ENCODE measurements around the gene MOV10. TPM values are rescaled to one million over a fixed set of nuclear protein-coding genes. Genes with fewer than 3 reads are reported as not detected.

The MOV10 gene
- total and polyA plus RNA-seq, 9 of the 15 experiments (the other 6 are each of a cell fraction or from before 2014, with no cell fraction given), result 16.7 to 105 (median 49.5) TPM

- TF ChIP-seq, protein P1, sequence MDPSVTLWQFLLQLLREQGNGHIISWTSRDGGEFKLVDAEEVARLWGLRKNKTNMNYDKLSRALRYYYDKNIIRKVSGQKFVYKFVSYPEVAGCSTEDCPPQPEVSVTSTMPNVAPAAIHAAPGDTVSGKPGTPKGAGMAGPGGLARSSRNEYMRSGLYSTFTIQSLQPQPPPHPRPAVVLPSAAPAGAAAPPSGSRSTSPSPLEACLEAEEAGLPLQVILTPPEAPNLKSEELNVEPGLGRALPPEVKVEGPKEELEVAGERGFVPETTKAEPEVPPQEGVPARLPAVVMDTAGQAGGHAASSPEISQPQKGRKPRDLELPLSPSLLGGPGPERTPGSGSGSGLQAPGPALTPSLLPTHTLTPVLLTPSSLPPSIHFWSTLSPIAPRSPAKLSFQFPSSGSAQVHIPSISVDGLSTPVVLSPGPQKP (CRISPR knock-in tag; IDR thresholded peaks at IDR 0.05), result no peak
- TF ChIP-seq FOXJ3 (CRISPR knock-in tag; IDR thresholded peaks at IDR 0.05), result no peak
- TF ChIP-seq, protein P2, sequence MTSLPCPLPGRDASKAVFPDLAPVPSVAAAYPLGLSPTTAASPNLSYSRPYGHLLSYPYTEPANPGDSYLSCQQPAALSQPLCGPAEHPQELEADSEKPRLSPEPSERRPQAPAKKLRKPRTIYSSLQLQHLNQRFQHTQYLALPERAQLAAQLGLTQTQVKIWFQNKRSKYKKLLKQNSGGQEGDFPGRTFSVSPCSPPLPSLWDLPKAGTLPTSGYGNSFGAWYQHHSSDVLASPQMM (CRISPR knock-in tag; IDR thresholded peaks at IDR 0.05), result no peak
- no peak for TF ChIP-seq ZZZ3 (IDR thresholded peaks at IDR 0.05)
- TF ChIP-seq CBX2 (IDR thresholded peaks at IDR 0.05; ENCODE audit: insufficient read depth, low read length, poor library complexity, severe bottlenecking), result no peak
- TF ChIP-seq SP2 (IDR thresholded peaks at IDR 0.05; ENCODE audit: extremely low read depth, low read depth, low read length, poor library complexity, severe bottlenecking), result no peak
- no peak for TF ChIP-seq ZC3H4 (CRISPR knock-in tag; IDR thresholded peaks at IDR 0.05; ENCODE audit: borderline replicate concordance)
- no peak for TF ChIP-seq NCOA2 (IDR thresholded peaks at IDR 0.05; ENCODE audit: partially characterized antibody in 2 of 2)
- TF ChIP-seq IFI16 (CRISPR knock-in tag; IDR thresholded peaks at IDR 0.05), result no peak
- no peak for TF ChIP-seq RNF2 (IDR thresholded peaks at IDR 0.05)
- TF ChIP-seq SIN3B (IDR thresholded peaks at IDR 0.05; ENCODE audit: low read depth), result no peak
- TF ChIP-seq ILK (tag; IDR thresholded peaks at IDR 0.05; ENCODE audit: borderline replicate concordance, low read depth), result no peak
- no peak for TF ChIP-seq ZNF311 (CRISPR knock-in tag; IDR thresholded peaks at IDR 0.05)
- TF ChIP-seq RBM14 (IDR thresholded peaks at IDR 0.05; ENCODE audit: borderline replicate concordance, insufficient read depth, low read depth, low read length), result no peak
- TF ChIP-seq CAMTA2 (CRISPR knock-in tag; conservative IDR thresholded peaks at IDR 0.05), result no peak
- TF ChIP-seq MYNN (IDR thresholded peaks at IDR 0.05), result 0 out of 2 replicates have a peak, but pooled peaks have one; percentile 9
- TF ChIP-seq MYNN (CRISPR knock-in tag; IDR thresholded peaks at IDR 0.05), result no peak
- TF ChIP-seq, protein P3, sequence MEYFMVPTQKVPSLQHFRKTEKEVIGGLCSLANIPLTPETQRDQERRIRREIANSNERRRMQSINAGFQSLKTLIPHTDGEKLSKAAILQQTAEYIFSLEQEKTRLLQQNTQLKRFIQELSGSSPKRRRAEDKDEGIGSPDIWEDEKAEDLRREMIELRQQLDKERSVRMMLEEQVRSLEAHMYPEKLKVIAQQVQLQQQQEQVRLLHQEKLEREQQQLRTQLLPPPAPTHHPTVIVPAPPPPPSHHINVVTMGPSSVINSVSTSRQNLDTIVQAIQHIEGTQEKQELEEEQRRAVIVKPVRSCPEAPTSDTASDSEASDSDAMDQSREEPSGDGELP (CRISPR knock-in tag; IDR thresholded peaks at IDR 0.05; ENCODE audit: borderline replicate concordance), result no peak
- TF ChIP-seq ZNF584 (CRISPR knock-in tag; IDR thresholded peaks at IDR 0.05; ENCODE audit: low read depth), result no peak
- TF ChIP-seq, protein P4, sequence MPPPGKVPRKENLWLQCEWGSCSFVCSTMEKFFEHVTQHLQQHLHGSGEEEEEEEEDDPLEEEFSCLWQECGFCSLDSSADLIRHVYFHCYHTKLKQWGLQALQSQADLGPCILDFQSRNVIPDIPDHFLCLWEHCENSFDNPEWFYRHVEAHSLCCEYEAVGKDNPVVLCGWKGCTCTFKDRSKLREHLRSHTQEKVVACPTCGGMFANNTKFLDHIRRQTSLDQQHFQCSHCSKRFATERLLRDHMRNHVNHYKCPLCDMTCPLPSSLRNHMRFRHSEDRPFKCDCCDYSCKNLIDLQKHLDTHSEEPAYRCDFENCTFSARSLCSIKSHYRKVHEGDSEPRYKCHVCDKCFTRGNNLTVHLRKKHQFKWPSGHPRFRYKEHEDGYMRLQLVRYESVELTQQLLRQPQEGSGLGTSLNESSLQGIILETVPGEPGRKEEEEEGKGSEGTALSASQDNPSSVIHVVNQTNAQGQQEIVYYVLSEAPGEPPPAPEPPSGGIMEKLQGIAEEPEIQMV (tag; conservative IDR thresholded peaks at IDR 0.05; ENCODE audit: low read depth), result no peak
- TF ChIP-seq ARID1B (IDR thresholded peaks at IDR 0.05), result no peak; the same call in 1 of the 2 replicates
- peak; percentile 22; the same call in 1 of the 2 replicates for TF ChIP-seq SMARCA4 (IDR thresholded peaks at IDR 0.05)
- TF ChIP-seq ZFP1 (CRISPR knock-in tag; IDR thresholded peaks at IDR 0.05), result no peak
- no peak for TF ChIP-seq ZNF143 (CRISPR knock-in tag; IDR thresholded peaks at IDR 0.05)
- TF ChIP-seq BRCA1 (IDR thresholded peaks at IDR 0.05), result no peak
- no peak for TF ChIP-seq BRCA1 (CRISPR knock-in tag; IDR thresholded peaks at IDR 0.05)
- no peak for TF ChIP-seq CBX1 (IDR thresholded peaks at IDR 0.05; ENCODE audit: low read depth)
Measured at GRCh38 chr1:112696578-112697314, 22.3 kb downstream of the MOV10 start (continued).
